Tibial nerve (tissue), 4 donors: ENCODE measurements around the gene HLA-DPA1. TPM values are rescaled to one million over a fixed set of nuclear protein-coding genes. Genes with fewer than 3 reads are reported as not detected.

Experiments used
- DNase-seq, 2 donors: peaks; one replicate each; pipeline ENCODE4 v3.0.0-alpha.2; 2019; ENCODE audit warnings: low spot score in 2 of 2
- H3K27ac ChIP-seq, 4 donors: fragments of 200-600 bp; sonication (generic) in 3 of 4; one replicate each; pipeline ENCODE4 v1.5.1; 2017 to 2019; ENCODE audit warnings: mild to moderate bottlenecking in 1 of 4
- H3K27me3 ChIP-seq, 2 donors: fragments of 200-600 bp; sonication (generic) in 1 of 2; one replicate each; pipeline versions ENCODE4 v1.5.1 to v1.6.0; 2017 to 2019
- H3K36me3 ChIP-seq, 3 donors: fragments of 200-600 bp; sonication (generic); one replicate each; pipeline ENCODE4 v1.5.1; 2018 to 2019
- H3K4me1 ChIP-seq, 4 donors: fragments of 200-600 bp; sonication (generic) in 3 of 4; one replicate each; pipeline ENCODE4 v1.5.1; 2017 to 2019
- H3K4me3 ChIP-seq, 4 donors: fragments of 200-600 bp; sonication (generic) in 3 of 4; one replicate each; pipeline ENCODE4 v1.5.1; 2017 to 2019; ENCODE audit warnings: mild to moderate bottlenecking in 1 of 4, moderate library complexity in 1 of 4
- H3K9me3 ChIP-seq, 4 donors: fragments of 200-600 bp; sonication (generic) in 3 of 4; one replicate each; pipeline ENCODE4 v1.5.1; 2017 to 2019
- CTCF ChIP-seq, 5 experiments: fragments of 200-600 bp in 3 of 5; fragments of 450-650 bp in 2 of 5; sonication (generic) in 3 of 5; IDR thresholded peaks; one replicate each; pipeline ENCODE4 v1.5.1; 2016 to 2019; ENCODE audit warnings: antibody characterized with exemption in 5 of 5, mild to moderate bottlenecking in 3 of 5, moderate library complexity in 2 of 5
- EP300 ChIP-seq, 2 donors: sonication (generic); formaldehyde crosslinking; IDR thresholded peaks; one replicate each; pipeline ENCODE4 v1.6.1; 2017; ENCODE audit warnings: antibody characterized with exemption in 2 of 2, mild to moderate bottlenecking in 1 of 2
- POLR2A ChIP-seq, 2 donors: fragments of 450-650 bp; IDR thresholded peaks; one replicate each; pipeline ENCODE4 v1.6.1; 2017; ENCODE audit warnings: antibody characterized with exemption in 2 of 2, mild to moderate bottlenecking in 2 of 2, moderate library complexity in 2 of 2
- WGBS, 2 donors: methylation state at CpG; one replicate each; pipeline ENCODE4 v1.1.5; 2018; 5-methylcytosine and 5-hydroxymethylcytosine counted together
- total RNA-seq, 4 donors: library from RNA; depleted of rRNA; stranded (reverse); fragments of >200 nt; gene quantifications; one replicate each; pipeline ENCODE4 v1.1.0, GENCODE V29; 2016

Gene HLA-DPA1
- total RNA-seq, 4 donors from 2014 or later, result 39.8 to 179 (median 109) TPM

DNA sequence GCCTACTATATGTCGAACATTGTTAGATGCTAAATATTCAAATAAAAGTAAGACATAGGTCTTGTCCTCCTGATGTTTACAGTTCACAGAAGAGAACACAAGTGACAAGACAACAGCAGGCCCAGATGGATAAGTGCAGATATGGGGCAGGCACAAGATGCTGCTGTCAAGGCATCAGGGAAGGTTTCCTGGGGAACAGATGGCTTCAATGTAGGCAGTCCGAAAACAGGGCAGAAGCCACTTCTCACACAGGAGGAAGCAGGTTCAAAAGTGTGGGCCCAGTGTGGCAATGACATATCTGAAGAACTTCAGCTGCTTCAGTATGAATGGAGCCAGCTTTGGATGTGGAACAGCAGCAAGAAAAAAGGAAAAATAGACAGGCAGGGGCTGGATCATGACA is 34.9 kb upstream of the HLA-DPA1 start:
- Histone ChIP-seq H3K4me1 (no peaks in the 10 kb centered on the region), H3K9me3 (no peaks in the 10 kb centered on the region), H3K27ac (no peak overlapping the region), H3K36me3 (no peaks in the 10 kb centered on the region), H3K4me3 (no peak overlapping the region), H3K27me3 (peaks cover 0 to 23% of the 10 kb centered on the region in 2 donors)
- 75 to 80% methylated on average over 2 of the region's 2 CpGs for WGBS, 2 donors
- no peak for TF ChIP-seq POLR2A (IDR thresholded peaks at IDR 0.05)
- TF ChIP-seq CTCF (IDR thresholded peaks at IDR 0.05), result no peak
- no peak for TF ChIP-seq EP300 (IDR thresholded peaks at IDR 0.05)
- DNase-seq, result no peak

DNA sequence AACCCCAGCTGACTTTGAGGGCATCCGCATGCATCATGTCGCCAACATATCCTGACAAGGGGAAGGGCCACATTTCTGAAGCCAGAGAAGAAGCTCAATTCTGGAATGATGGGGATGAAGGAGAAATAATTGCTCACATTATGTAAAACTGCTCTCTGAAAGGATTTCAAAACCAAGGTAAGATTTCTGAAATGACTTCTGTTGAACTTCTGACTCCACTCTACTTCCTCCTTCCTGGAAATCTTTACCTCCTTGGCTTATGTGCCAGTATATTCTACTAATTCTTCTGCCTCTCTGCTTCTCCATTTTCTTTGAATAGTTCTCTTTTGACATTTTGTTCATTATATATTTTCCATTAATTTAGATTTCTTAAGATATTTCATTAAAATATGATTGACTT is 34.2 kb upstream of the HLA-DPA1 start:
- no peak overlapping the region for H3K27ac ChIP-seq
- WGBS, 2 donors, result 62 to 92% methylated on average over 2 of the region's 2 CpGs
- H3K4me3 ChIP-seq, result no peak overlapping the region
- no peak for DNase-seq
- no peaks in the 10 kb centered on the region for H3K36me3 ChIP-seq
- peaks cover 0 to 18% of the 10 kb centered on the region in 2 donors for H3K27me3 ChIP-seq
- H3K4me1 ChIP-seq, result no peaks in the 10 kb centered on the region
- H3K9me3 ChIP-seq, result no peaks in the 10 kb centered on the region
- TF ChIP-seq EP300 (IDR thresholded peaks at IDR 0.05) (no peak), POLR2A (IDR thresholded peaks at IDR 0.05) (no peak), CTCF (IDR thresholded peaks at IDR 0.05) (no peak)

DNA sequence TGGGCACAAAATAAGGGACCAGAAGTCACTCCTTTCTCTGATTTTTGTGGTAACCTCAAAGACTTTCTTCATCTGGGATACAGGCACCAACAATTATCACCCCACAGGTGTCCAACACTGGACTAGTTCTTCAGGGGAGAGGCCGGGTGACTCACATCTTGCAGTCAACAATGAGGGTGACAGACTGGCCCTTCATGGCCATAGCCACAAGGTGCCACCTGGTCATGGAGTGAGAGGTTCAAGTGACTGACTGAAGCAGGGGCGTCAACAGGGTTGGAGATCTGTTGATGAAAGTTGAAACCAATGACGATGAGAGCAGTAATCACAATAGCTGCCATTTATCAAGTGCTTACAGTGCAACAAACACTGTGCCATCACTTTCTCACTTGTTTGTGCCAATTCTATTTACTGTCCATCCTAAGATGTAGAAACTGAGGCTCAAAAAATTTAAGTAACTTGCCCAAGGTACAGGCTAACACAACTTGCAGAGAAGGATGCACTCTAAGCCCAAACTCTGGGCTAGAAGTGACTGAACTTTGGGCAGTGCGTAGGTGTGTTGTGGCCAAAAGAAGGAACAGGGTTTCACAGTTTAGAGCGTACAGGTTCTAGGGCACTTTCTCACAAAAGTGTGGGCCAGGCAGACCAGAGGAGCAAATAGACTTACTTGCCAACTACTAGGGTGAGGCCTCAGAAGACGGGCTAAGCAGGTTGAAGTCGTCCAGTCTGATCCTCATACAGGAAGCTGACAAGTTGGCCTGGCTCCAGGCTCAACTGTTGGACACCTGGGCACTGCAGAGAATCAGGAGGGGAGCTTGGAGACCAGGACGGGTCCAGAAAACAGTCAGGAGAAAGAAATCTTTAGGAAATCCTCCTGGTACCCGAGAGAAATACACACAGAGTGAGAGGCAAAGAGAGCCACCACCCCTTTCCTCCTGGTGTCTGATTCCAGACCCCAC is 32.7 kb upstream of the HLA-DPA1 start:
- no peak overlapping the region for H3K27ac ChIP-seq
- H3K4me3 ChIP-seq, result no peak overlapping the region
- peaks cover 0 to 12% (median under 1%) of the 10 kb centered on the region in 4 donors for H3K9me3 ChIP-seq
- no peak for TF ChIP-seq CTCF (IDR thresholded peaks at IDR 0.05)
- no peak for TF ChIP-seq EP300 (IDR thresholded peaks at IDR 0.05)
- no peak for TF ChIP-seq POLR2A (IDR thresholded peaks at IDR 0.05)
- 65 to 81% methylated on average over 9 of the region's 9 CpGs for WGBS, 2 donors
- no peaks in the 10 kb centered on the region for H3K36me3 ChIP-seq
- H3K27me3 ChIP-seq, result peaks cover 0 to 14% of the 10 kb centered on the region in 2 donors
- H3K4me1 ChIP-seq, result no peaks in the 10 kb centered on the region
- DNase-seq, result no peak

DNA sequence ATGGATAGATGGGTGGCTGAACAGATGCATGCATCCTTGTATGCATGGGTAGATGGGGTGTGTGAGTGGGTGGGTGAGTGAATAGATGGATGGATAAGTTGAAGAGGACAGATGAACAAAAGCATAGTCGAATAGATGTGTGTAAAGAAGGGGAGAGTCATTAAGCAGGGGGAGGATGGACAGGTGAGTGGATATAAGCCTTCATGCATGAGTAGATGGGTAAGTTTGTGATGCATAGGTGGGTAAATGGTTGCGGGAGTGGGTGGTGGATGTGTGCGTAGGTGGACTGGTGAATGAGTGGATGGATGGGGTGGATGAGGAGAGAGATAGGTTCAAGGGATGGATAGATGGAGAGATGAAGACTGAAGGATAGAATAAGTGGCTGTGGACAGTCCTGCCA is 31.9 kb upstream of the HLA-DPA1 start:
- no peak for TF ChIP-seq CTCF (IDR thresholded peaks at IDR 0.05)
- no peak for TF ChIP-seq POLR2A (IDR thresholded peaks at IDR 0.05)
- no peak for TF ChIP-seq EP300 (IDR thresholded peaks at IDR 0.05)
- 87 to 97% methylated on average over 3 of the region's 3 CpGs for WGBS, 2 donors
- peaks cover 0 to 14% of the 10 kb centered on the region in 2 donors for H3K27me3 ChIP-seq

DNA sequence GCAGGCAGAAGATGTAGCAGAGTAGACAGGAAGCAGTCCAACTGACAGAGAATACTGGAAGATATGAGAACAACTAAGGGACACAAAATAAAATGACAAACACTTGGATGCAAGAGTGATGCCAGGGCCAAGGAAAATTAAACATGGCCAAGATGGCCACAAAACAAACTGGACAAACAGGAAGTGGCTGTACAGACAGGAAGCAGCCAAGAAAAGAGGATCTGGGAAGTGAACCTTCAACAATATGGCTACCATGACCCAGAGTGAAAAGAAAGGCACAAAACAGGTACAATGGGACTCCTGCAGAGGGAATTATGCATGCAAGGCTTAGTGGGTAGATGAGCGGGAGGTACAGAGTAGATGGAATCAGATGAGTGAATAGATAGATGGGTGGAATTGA is 31.4 kb upstream of the HLA-DPA1 start:
- DNase-seq, result no peak
- 92 to 94% methylated on average over 1 of the region's 1 CpG for WGBS, 2 donors
- TF ChIP-seq POLR2A (IDR thresholded peaks at IDR 0.05) (no peak), CTCF (IDR thresholded peaks at IDR 0.05) (no peak), EP300 (IDR thresholded peaks at IDR 0.05) (no peak)
- Histone ChIP-seq H3K9me3 (peaks cover 0 to 20% (median 5%) of the 10 kb centered on the region in 4 donors), H3K36me3 (no peaks in the 10 kb centered on the region), H3K27me3 (peaks cover 0 to 12% of the 10 kb centered on the region in 2 donors), H3K4me1 (no peaks in the 10 kb centered on the region), H3K4me3 (no peak overlapping the region), H3K27ac (no peak overlapping the region)

More for the DNA sequence above, 31.9 kb upstream of the HLA-DPA1 start:
- H3K4me1 ChIP-seq, result no peaks in the 10 kb centered on the region
- no peak overlapping the region for H3K27ac ChIP-seq
- H3K4me3 ChIP-seq, result no peak overlapping the region
- H3K9me3 ChIP-seq, result peaks cover 0 to 20% (median 5%) of the 10 kb centered on the region in 4 donors
- no peaks in the 10 kb centered on the region for H3K36me3 ChIP-seq
- no peak for DNase-seq
